CD4-positive, alpha-beta T cell treated with Interferon alpha-2 for 1 hour (primary cell): ENCODE measurements around the gene THOC3.
A peak's percentile ranks its signal among the peaks of the same experiment; 100 is the strongest.
"Not testable (repeated sequence)": the region's sequence is repeated elsewhere in the genome, so short reads cannot be mapped to it uniquely, and the experiment has no call there.

Source experiments
- DNase-seq, 2 donors: peaks; one replicate each; pipeline ENCODE4 v3.0.0-alpha.2; 2020 to 2022

THOC3 gene, protein sequence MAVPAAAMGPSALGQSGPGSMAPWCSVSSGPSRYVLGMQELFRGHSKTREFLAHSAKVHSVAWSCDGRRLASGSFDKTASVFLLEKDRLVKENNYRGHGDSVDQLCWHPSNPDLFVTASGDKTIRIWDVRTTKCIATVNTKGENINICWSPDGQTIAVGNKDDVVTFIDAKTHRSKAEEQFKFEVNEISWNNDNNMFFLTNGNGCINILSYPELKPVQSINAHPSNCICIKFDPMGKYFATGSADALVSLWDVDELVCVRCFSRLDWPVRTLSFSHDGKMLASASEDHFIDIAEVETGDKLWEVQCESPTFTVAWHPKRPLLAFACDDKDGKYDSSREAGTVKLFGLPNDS

GRCh38 chr5:175967471-175968372 lies at the start of gene THOC3:
Gene THOC3 (minus strand): TSS chr5:175968315. CDS start chr5:175968208, 107 bp downstream.
- DNase-seq: peak; percentile 89 to 90

- DNase-seq: peak; percentile 15 to 66
Observed at GRCh38 chr5:176017324-176017723, 49.2 kb upstream of the THOC3 start.

DNA sequence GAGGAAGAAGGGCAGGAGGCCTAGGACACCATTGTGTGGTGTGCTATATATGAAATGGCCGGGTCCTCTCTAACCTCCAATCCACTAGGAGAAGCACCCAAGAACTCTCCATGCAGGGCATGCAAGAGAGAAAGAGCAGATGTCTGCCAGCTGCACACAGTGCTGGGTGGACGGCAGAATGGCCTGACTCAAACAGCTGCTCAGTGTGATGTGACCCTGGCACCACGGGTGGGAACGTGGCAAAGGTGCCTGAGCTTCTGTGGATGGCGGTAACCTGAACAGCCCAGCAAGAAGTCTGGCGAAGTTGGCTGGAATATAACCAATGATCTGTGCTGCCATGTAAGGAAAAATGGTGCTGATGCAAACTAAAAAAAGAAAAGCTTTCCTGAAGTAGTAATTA lies 46.2 kb upstream of the THOC3 start:
- DNase-seq: not testable (repeated sequence)

- DNase-seq: not testable (repeated sequence)
Observed at GRCh38 chr5:176011088-176011487, 43.0 kb upstream of the THOC3 start.

GRCh38 chr5:176010202-176010601 lies 42.1 kb upstream of the THOC3 start:
- DNase-seq: not testable (repeated sequence)

DNA sequence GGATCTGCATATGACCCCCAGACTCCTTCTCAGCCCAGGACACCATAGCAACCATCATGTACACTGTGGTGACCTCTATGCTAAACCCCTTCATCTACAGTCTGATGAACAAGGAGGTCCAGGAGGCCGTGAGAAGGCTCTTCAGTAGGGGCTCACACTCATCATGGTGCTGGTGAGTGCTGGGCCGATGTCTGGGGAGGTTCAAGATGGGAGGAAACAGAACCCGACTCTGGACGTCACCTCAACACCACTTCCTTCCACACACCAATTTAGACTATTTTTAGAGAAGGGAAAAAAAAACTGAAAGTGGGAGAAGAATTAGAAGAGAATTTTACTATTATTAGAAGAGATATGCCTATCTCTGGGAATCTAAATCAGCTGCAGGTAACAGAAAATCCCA lies 39.1 kb upstream of the THOC3 start:
- DNase-seq: peak in 1 of 2 donors; percentile 11

- not testable (repeated sequence) for DNase-seq
Observed at GRCh38 chr5:176006819-176007218, 38.7 kb upstream of the THOC3 start.

DNA sequence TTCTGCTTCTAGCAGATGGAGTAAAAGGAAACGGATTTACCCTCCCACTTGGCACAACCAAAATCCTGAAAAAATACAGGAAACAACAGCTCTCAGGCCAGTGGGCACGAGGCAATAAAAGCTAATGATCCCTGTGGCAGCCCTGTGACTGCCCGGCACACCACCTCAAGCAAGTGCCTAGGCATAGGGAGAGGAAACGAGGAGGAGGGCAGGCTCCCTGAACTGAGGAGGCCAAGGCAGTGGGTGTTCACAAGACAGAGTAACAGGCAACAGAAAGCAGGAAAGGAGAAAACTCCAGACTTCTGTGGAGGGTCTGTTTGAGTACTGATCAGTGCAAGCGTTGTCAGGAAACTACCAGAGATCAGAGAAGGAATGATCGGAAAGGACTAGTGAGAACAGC lies 29.9 kb upstream of the THOC3 start:
- DNase-seq: not testable (repeated sequence)

DNA sequence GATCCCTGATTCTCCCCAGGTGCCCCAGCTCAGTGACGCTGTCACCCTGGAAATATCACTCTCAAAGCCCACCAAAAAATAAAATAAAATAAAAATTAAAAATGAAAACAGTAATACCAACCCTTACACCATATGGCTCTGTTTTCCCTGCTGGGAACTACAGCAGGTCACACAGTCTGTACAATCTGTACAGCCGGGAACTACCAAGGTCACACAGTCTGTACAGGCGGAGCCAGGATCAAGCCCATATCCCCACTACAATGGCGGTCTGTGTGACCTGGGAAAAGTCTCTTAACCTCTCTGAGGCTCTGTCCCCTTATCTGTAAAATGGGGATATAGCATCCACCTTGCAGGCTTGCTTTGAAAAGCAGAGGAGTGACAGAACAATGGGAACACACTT lies 29.4 kb upstream of the THOC3 start:
- DNase-seq: not testable (repeated sequence)

GRCh38 chr5:175996791-175997190 lies 28.7 kb upstream of the THOC3 start:
- DNase-seq: not testable (repeated sequence)

DNA sequence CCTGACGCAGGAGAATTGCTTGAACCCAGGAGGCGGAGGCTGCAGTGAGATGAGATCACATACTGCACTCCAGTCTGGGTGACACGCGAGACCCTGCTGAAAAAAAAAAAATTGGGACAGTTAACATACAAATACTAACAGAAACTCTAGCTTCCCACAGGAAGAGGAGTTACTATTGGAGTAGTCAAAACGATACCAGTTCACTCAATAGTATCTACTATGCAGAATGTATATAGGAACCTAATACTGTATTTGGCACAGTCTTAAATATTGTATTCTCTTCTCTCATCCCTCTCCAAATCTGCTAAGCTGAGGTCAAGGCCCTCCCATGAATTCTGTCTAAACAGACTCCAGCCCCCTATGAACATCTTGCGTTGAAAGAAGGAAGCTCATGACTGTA lies 27.4 kb upstream of the THOC3 start:
- not testable (repeated sequence) for DNase-seq

- DNase-seq: not testable (repeated sequence)
Observed at GRCh38 chr5:175979371-175979995, 11.4 kb upstream of the THOC3 start.

DNA sequence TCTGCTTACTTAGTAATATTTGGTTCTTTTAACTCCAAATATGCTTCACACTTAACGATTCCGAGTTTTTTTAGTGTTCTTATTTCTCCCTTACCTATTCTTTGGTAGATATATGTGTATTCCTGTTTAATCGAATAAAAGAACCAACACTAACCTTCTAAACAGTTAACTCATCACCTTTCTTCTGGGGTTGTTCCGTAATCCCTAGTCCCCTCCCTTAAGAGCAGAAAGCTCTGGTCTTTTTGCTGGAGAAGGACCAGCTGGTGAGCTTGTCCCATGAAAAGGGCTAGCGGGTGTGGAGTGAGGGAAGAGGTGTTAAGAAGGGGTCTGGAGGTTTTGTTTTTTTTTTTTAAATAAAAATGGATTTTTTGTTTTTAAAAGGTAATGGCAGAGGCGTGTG lies 266 bp upstream of the THOC3 start:
- not testable (repeated sequence) for DNase-seq

DNA sequence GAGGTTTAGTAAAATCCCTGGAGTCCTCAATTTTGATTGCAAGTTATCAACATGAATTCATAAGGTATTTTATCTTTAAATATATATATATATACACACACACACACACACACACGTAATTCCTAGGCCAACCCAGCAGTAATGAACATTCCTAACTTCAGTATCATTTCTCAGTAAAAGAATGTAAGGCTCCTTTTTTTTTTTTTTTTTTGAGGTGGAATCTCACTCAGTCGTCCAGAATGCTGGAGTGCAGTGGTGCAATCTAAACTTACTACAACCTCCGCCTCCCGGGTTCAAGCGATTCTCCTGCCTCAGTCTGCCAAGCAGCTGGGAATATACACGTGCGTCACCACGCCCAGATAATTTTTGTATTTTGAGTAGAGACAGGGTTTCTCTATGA lies 5.8 kb downstream of the THOC3 start:
- not testable (repeated sequence) for DNase-seq

GRCh38 chr5:175960228-175960627 lies 7.9 kb downstream of the THOC3 start:
- not testable (repeated sequence) for DNase-seq

DNA sequence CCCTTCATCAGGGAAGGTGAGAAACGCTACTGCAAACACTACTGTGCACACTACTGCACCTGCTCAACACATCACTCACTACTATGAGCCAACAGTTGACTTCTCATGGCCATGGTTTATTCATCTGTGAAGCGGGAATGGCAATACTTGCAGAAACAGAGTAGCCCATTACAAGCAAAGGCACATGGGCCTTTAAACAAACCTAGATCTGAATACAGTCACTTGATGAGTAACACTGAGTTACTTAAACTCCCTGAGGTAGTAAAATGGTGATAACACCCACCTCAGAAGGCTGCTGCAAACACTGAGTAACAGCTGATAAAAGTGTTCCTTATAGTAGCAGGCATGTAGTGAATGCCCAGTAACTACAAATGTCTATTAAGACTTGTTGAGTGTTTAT lies 9.6 kb downstream of the THOC3 start:
- not testable (repeated sequence) for DNase-seq

DNA sequence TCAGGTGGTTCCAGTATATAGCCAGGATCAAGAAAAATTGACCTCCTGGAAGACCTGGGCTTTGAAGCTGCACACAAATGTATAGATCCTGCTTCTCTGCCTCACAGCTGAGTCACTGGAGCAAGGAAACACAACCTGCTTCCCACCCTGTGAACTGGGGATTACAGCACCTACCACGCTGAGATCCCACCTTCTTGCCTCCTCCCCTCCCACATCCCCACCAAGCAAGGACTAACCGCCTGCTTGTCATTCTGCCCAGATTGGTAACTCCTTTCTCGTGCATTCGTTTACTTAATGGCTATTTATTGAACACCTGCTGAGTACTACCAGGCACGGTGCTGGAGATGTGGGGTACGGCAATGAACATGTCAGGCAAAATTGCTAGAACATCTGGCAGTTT lies 14.0 kb downstream of the THOC3 start:
- not testable (repeated sequence) for DNase-seq

GRCh38 chr5:175952810-175953209 lies 15.3 kb downstream of the THOC3 start:
- DNase-seq: not testable (repeated sequence)

DNA sequence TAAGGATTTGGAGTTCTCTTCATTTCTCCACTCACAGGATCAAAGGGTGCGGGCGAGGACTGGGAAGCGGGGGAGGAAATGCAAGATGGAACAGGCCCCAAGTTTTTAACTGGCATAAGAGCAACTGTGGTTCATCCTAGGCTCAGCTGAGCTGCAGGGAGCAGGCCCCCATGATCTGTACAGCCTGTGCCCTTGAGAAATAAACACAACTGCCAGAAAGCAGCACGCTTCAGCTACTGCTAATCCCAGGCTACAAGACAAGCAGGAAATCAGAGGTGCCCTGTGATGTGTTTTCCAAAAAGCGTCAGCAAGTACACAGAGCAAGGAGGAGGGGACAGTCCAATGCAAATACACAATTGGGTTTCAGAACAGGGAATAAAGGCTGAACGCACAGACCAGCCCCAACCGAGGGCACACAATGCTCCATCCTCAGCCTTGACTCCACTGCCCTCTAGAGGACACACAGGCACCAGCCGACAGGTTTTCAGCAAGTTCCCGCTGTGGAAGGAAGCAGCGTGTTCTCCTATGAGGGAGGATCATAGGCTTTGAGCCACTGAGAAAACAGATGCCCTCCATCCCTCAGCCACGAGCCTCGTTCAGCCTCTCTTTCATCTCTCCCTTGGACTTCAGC lies 16.7 kb downstream of the THOC3 start:
- DNase-seq: not testable (repeated sequence)

GRCh38 chr5:175948329-175949108 lies 19.6 kb downstream of the THOC3 start:
- DNase-seq: not testable (repeated sequence)

- not testable (repeated sequence) for DNase-seq
Observed at GRCh38 chr5:175943253-175943652, 24.9 kb downstream of the THOC3 start.

- DNase-seq: not testable (repeated sequence)
Observed at GRCh38 chr5:175940632-175941031, 27.5 kb downstream of the THOC3 start.
